ENCODE measurements around the gene EMCN. TPM values are rescaled to one million over a fixed set of nuclear protein-coding genes. Genes with fewer than 3 reads are reported as not detected.

Gene EMCN
- total and polyA plus RNA-seq, 2 donors (not counting 1 experiment from before 2014, with no cell fraction given): not detected

GRCh38 chr4:100545427-100545826 lies 27.6 kb upstream of the EMCN start:
- CTCF ChIA-PET: no interaction called here
- 100% methylated on average over 2 of the region's 5 CpGs for WGBS (ENCODE audit: insufficient coverage)
- TF ChIP-seq CTCF (IDR thresholded peaks at IDR 0.05) (no peak), EZH2 (IDR thresholded peaks at IDR 0.05; ENCODE audit: borderline replicate concordance, insufficient read depth, low read depth, low read length, poor library complexity, severe bottlenecking) (no peak)

GRCh38 chr4:100540131-100540530 lies 22.3 kb upstream of the EMCN start:
- Histone ChIP-seq H2AFZ (ENCODE audit: insufficient read depth, low read depth, low read length, poor library complexity, severe bottlenecking) (no peak overlapping the region), H3K4me2 (replicated peaks; ENCODE audit: low read depth, low read length, poor library complexity, severe bottlenecking) (no peak overlapping the region), H3K4me3 (ENCODE audit: control extremely low read depth in 1 of 5, extremely low read depth in 1 of 5, insufficient read depth in 1 of 5, low read depth in 2 of 5, low read length in 4 of 5) (no peak overlapping the region), H3K79me2 (ENCODE audit: control insufficient read depth, insufficient read depth, low read length) (no peaks in the 10 kb centered on the region), H3K27me3 (replicated peaks in 1 of 4; ENCODE audit: control extremely low read depth in 1 of 4, control insufficient read depth in 3 of 4, insufficient read depth in 4 of 4, low read length in 3 of 4) (no peaks in the 10 kb centered on the region), H3K36me3 (replicated peaks in 1 of 2; ENCODE audit: control extremely low read depth in 1 of 2, control insufficient read depth in 1 of 2, extremely low read depth in 1 of 2, insufficient read depth in 2 of 2, low read length in 1 of 2) (no peaks in the 10 kb centered on the region), H3K27ac (ENCODE audit: low read length in 2 of 2) (no peak overlapping the region), H4K20me1 (ENCODE audit: control insufficient read depth, insufficient read depth, low read length, poor library complexity, severe bottlenecking) (no peaks in the 10 kb centered on the region), H3K9me3 (ENCODE audit: control extremely low read depth in 1 of 3, control insufficient read depth in 2 of 3, insufficient read depth in 1 of 3, low read length in 2 of 3) (peaks cover 0 to 1% (median 0%) of the 10 kb centered on the region in 3 donors), H3K4me1 (ENCODE audit: control insufficient read depth in 2 of 2, insufficient read depth in 2 of 2, low read length in 2 of 2) (no peaks in the 10 kb centered on the region), H3K9ac (ENCODE audit: low read length) (no peak overlapping the region)
- H3K4me1 Mint-ChIP-seq: no peaks in the 10 kb centered on the region
- intact Hi-C loops (cut with micrococcal nuclease): no loop called here
- ChIA-PET POLR2A (no interaction called here), CTCF (no interaction called here)
- no peak overlapping the region for H3K4me3 Mint-ChIP-seq
- DNase-seq (no peak), ATAC-seq (ENCODE audit: low read depth) (no peak)
- no peak for TF ChIP-seq EZH2 (IDR thresholded peaks at IDR 0.05; ENCODE audit: borderline replicate concordance, insufficient read depth, low read depth, low read length, poor library complexity, severe bottlenecking)
- H3K9me3 Mint-ChIP-seq (ENCODE audit: insufficient read depth): no peaks in the 10 kb centered on the region
- peaks cover 3% of the 10 kb centered on the region for H3K27me3 Mint-ChIP-seq
- H3K27ac Mint-ChIP-seq: no peak overlapping the region

More at GRCh38 chr4:100545427-100545826, 27.6 kb upstream of the EMCN start:
- Mint-ChIP-seq H3K27ac (no peak overlapping the region), H3K9me3 (ENCODE audit: insufficient read depth) (no peaks in the 10 kb centered on the region), H3K4me1 (no peaks in the 10 kb centered on the region), H3K27me3 (peaks cover 8% of the 10 kb centered on the region), H3K4me3 (no peak overlapping the region)
- H3K4me2 ChIP-seq (replicated peaks; ENCODE audit: low read depth, low read length, poor library complexity, severe bottlenecking): no peak overlapping the region
- intact Hi-C loops (cut with micrococcal nuclease): no loop called here
- H3K27ac ChIP-seq (ENCODE audit: low read length in 2 of 2): no peak overlapping the region
- H3K9me3 ChIP-seq (ENCODE audit: control extremely low read depth in 1 of 3, control insufficient read depth in 2 of 3, insufficient read depth in 1 of 3, low read length in 2 of 3): peaks cover 0 to under 1% (median 0%) of the 10 kb centered on the region in 3 donors
- H4K20me1 ChIP-seq (ENCODE audit: control insufficient read depth, insufficient read depth, low read length, poor library complexity, severe bottlenecking): no peaks in the 10 kb centered on the region
- POLR2A ChIA-PET: no interaction called here
- no peaks in the 10 kb centered on the region for H3K79me2 ChIP-seq (ENCODE audit: control insufficient read depth, insufficient read depth, low read length)
- DNase-seq: no peak
- no peaks in the 10 kb centered on the region for H3K4me1 ChIP-seq (ENCODE audit: control insufficient read depth in 2 of 2, insufficient read depth in 2 of 2, low read length in 2 of 2)
- no peak overlapping the region for H2AFZ ChIP-seq (ENCODE audit: insufficient read depth, low read depth, low read length, poor library complexity, severe bottlenecking)
- no peaks in the 10 kb centered on the region for H3K36me3 ChIP-seq (replicated peaks in 1 of 2; ENCODE audit: control extremely low read depth in 1 of 2, control insufficient read depth in 1 of 2, extremely low read depth in 1 of 2, insufficient read depth in 2 of 2, low read length in 1 of 2)
- no peak for ATAC-seq (ENCODE audit: low read depth)
- H3K4me3 ChIP-seq (ENCODE audit: control extremely low read depth in 1 of 5, extremely low read depth in 1 of 5, insufficient read depth in 1 of 5, low read depth in 2 of 5, low read length in 4 of 5): no peak overlapping the region
- H3K9ac ChIP-seq (ENCODE audit: low read length): no peak overlapping the region
- H3K27me3 ChIP-seq (replicated peaks in 1 of 4; ENCODE audit: control extremely low read depth in 1 of 4, control insufficient read depth in 3 of 4, insufficient read depth in 4 of 4, low read length in 3 of 4): no peaks in the 10 kb centered on the region
